Measurements from ENCODE around the gene PUM1.

PUM1 gene

GRCh38 chr1:31022259-31022658 is 43.3 kb downstream of the PUM1 start:
- no peak for TF ChIP-seq CTCF (conservative IDR thresholded peaks at IDR 0.05; ENCODE audit: low read length)
- DNase-seq (ENCODE audit: low read depth), result no peak
- H3K4me3 ChIP-seq (ENCODE audit: low read length), result no peak overlapping the region

GRCh38 chr1:31020007-31020790 is 45.3 kb downstream of the PUM1 start:
- H3K4me3 ChIP-seq (ENCODE audit: low read length), result no peak overlapping the region
- TF ChIP-seq CTCF (conservative IDR thresholded peaks at IDR 0.05; ENCODE audit: low read length), result no peak
- peak; percentile 34 for DNase-seq (ENCODE audit: low read depth)

- H3K4me3 ChIP-seq (ENCODE audit: low read length), result no peak overlapping the region
- no peak for DNase-seq (ENCODE audit: low read depth)
- TF ChIP-seq CTCF (conservative IDR thresholded peaks at IDR 0.05; ENCODE audit: low read length), result no peak
Observed at GRCh38 chr1:31019401-31019800, 46.1 kb downstream of the PUM1 start.

- no peak for DNase-seq (ENCODE audit: low read depth)
- no peak for TF ChIP-seq CTCF (conservative IDR thresholded peaks at IDR 0.05; ENCODE audit: low read length)
- H3K4me3 ChIP-seq (ENCODE audit: low read length), result no peak overlapping the region
Observed at GRCh38 chr1:31016868-31017267, 48.6 kb downstream of the PUM1 start.

- TF ChIP-seq CTCF (conservative IDR thresholded peaks at IDR 0.05; ENCODE audit: low read length), result no peak
- H3K4me3 ChIP-seq (ENCODE audit: low read length), result no peak overlapping the region
- DNase-seq (ENCODE audit: low read depth), result peak; percentile 24
Observed at GRCh38 chr1:31013187-31013864, 52.2 kb downstream of the PUM1 start.

- no peak overlapping the region for H3K4me3 ChIP-seq (ENCODE audit: low read length)
- no peak for TF ChIP-seq CTCF (conservative IDR thresholded peaks at IDR 0.05; ENCODE audit: low read length)
- no peak for DNase-seq (ENCODE audit: low read depth)
Observed at GRCh38 chr1:31012210-31012924, 53.1 kb downstream of the PUM1 start.
